SU-DHL-6 (cell line): ENCODE results near the gene SCN2B.

Experiments used
- H2AFZ ChIP-seq: fragments of 200-600 bp; sonication (generic); 2 replicates; pipeline ENCODE4 v1.6.1; 2014; ENCODE audit warnings: low read depth, mild to moderate bottlenecking, moderate library complexity, mixed read lengths, antibody characterized with exemption, low read length; ENCODE audit not compliant: severe bottlenecking
- H3F3A ChIP-seq: fragments of 200-600 bp; shearing (Covaris generic); 2 replicates; pipeline ENCODE4 v1.6.0; 2016; ENCODE audit warnings: antibody characterized with exemption, mild to moderate bottlenecking; ENCODE audit not compliant: insufficient read depth
- H3K27ac ChIP-seq: fragments of 200-600 bp; sonication (generic); 2 replicates; pipeline ENCODE4 v1.5.1; 2016; ENCODE audit warnings: low read depth, mild to moderate bottlenecking, low read length, moderate library complexity, mixed read lengths
- H3K27me3 ChIP-seq: fragments of 200-600 bp; sonication (generic), shearing (Covaris generic); 2 replicates; pipeline ENCODE4 v1.6.0; 2014; ENCODE audit warnings: mild to moderate bottlenecking, low read length
- H3K36me3 ChIP-seq: fragments of 200-600 bp; sonication (generic); 2 replicates; pipeline ENCODE4 v1.6.1; 2014; ENCODE audit warnings: mild to moderate bottlenecking, low read length, mixed read lengths
- H3K4me2 ChIP-seq: fragments of 300-600, 200-600 bp; shearing (Covaris generic), sonication (generic); 2 replicates; pipeline ENCODE4 v1.6.0; 2014; ENCODE audit warnings: low read length, low read depth, mild to moderate bottlenecking; ENCODE audit not compliant: poor library complexity, severe bottlenecking
- H3K4me3 ChIP-seq: fragments of 200-600 bp; sonication (generic); 2 replicates; pipeline ENCODE4 v1.5.1; 2014; ENCODE audit warnings: antibody characterized with exemption, low read length, mild to moderate bottlenecking, mixed read lengths; ENCODE audit not compliant: insufficient read depth, poor library complexity, severe bottlenecking
- H3K79me2 ChIP-seq: fragments of 200-600 bp; sonication (generic); 2 replicates; pipeline ENCODE4 v1.6.1; 2014; ENCODE audit warnings: mild to moderate bottlenecking, low read length, moderate library complexity; ENCODE audit not compliant: insufficient read depth
- H3K9ac ChIP-seq: fragments of 200-600 bp; sonication (generic); 2 replicates; pipeline ENCODE4 v1.7.0; 2014; ENCODE audit warnings: mild to moderate bottlenecking, low read length
- H3K9me2 ChIP-seq: fragments of 200-600 bp; sonication (generic); replicated peaks from 2 replicates; pipeline ENCODE4 v1.6.1; 2014; ENCODE audit warnings: low read length; ENCODE audit not compliant: insufficient read depth
- H3K9me3 ChIP-seq: fragments of 200-600 bp; sonication (generic); 2 replicates; pipeline ENCODE4 v1.6.1; 2014; ENCODE audit warnings: low read length, mixed read lengths; ENCODE audit not compliant: insufficient read depth
- H4K20me1 ChIP-seq: fragments of 200-600 bp; sonication (generic); 2 replicates; pipeline ENCODE4 v1.6.1; 2014; ENCODE audit warnings: low read depth, mild to moderate bottlenecking, antibody characterized with exemption, low read length, moderate library complexity, mixed read lengths
- EZH2phosphoT487 ChIP-seq: fragments of 200-600 bp; sonication (generic), shearing (Covaris generic); conservative IDR thresholded peaks from 2 replicates; pipeline ENCODE4 v1.6.1; 2018; ENCODE audit warnings: mild to moderate bottlenecking, antibody characterized with exemption, low read length, moderate library complexity, mixed read lengths
- TF ChIP-seq, protein P1 (sequence below): fragments of 200-600 bp; sonication (generic); IDR thresholded peaks from one replicate; pipeline ENCODE4 v1.5.1; 2017; ENCODE audit warnings: antibody characterized with exemption, mild to moderate bottlenecking, low read length, moderate library complexity; ENCODE audit not compliant: insufficient read depth, poor library complexity, severe bottlenecking

Gene SCN2B

DNA sequence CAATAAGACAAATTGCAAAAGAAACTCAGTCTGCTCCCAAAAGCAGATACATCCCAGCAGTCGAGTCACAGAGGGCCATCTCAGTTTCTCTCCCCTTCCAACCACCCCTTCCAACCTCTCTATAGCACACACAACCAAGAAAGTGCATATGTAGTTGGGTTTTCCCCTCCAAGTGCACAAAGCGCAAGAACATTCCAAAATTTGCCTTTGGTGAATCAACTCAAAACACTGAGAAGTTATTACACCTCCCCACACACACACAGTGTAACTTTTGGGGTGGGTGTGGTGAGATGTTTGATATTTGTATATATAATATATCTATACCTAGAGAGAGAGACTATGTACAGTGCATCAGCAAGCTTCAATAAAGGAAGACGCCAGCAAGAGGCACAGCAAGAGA lies 13.6 kb downstream of the SCN2B start:
- H3K9ac ChIP-seq, result no peak overlapping the region
- H3K4me3 ChIP-seq, result no peak overlapping the region
- H3K27me3 ChIP-seq, result no peaks in the 10 kb centered on the region
- TF ChIP-seq, protein P1, sequence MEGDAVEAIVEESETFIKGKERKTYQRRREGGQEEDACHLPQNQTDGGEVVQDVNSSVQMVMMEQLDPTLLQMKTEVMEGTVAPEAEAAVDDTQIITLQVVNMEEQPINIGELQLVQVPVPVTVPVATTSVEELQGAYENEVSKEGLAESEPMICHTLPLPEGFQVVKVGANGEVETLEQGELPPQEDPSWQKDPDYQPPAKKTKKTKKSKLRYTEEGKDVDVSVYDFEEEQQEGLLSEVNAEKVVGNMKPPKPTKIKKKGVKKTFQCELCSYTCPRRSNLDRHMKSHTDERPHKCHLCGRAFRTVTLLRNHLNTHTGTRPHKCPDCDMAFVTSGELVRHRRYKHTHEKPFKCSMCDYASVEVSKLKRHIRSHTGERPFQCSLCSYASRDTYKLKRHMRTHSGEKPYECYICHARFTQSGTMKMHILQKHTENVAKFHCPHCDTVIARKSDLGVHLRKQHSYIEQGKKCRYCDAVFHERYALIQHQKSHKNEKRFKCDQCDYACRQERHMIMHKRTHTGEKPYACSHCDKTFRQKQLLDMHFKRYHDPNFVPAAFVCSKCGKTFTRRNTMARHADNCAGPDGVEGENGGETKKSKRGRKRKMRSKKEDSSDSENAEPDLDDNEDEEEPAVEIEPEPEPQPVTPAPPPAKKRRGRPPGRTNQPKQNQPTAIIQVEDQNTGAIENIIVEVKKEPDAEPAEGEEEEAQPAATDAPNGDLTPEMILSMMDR, result no peak
- no peak for TF ChIP-seq EZH2phosphoT487
- no peak overlapping the region for H3K27ac ChIP-seq
- H4K20me1 ChIP-seq, result no peaks in the 10 kb centered on the region
- no peak overlapping the region for H2AFZ ChIP-seq
- H3F3A ChIP-seq, result no peaks in the 10 kb centered on the region
- no peaks in the 10 kb centered on the region for H3K79me2 ChIP-seq
- no peaks in the 10 kb centered on the region for H3K9me2 ChIP-seq
- no peak overlapping the region for H3K4me2 ChIP-seq
- no peaks in the 10 kb centered on the region for H3K36me3 ChIP-seq
- H3K9me3 ChIP-seq, result no peaks in the 10 kb centered on the region

DNA sequence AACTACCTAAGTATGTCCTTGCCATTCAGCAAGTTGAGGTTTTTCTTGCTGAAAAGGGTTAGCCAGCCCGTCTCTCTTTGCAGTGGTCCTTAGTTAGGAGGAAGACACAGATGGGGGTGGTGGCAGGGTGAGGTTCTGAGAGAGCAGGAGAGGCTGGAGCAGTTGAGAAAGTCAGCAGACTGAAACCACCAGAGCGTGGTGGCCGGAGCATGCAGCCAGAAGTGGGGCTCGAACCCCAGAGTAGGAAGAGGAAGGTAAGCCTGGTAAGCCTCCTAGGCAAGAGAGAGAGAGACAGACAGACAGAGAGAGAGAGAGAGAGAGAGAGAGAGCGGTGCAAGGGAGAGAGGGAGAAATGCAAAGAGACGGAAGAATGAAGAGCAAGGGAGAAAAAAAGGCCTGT lies 14.7 kb downstream of the SCN2B start:
- H3K4me3 ChIP-seq, result no peak overlapping the region
- H3K27me3 ChIP-seq, result no peaks in the 10 kb centered on the region
- no peak overlapping the region for H3K27ac ChIP-seq

DNA sequence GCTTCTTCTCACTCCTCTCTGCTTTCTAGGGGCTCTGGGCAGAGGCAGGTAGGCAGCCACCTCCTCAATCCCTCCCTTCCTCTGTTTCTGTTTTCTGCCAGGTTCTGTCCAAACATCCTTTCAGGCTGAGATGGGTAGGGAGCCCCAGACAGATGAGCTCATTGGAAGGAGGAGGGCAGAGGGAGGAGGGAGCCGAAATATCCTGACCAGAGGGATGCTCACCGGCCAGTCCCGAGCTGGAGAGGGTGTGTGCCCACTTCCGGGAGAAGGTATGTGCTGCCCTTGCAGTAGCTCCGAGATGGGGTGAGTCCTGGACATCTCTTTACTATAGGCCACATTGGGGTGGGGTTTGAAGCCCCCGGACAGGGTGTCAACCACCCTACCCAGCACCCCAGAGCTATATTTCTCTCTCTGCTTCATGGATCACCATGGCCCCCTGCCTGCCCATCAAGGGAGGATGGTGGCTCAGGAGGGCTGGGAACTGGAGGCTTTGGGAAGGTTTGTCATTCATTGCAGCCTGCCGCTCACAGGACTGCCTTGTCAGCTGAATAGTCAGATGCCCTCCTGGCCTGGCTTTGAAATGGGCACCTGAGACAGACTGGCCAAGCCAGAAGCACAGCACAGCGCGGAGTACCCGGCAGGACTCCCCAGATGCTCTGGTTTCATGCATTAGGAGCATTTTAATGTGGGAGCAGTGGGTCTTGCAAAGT lies 19.1 kb downstream of the SCN2B start:
- H3K9ac ChIP-seq, result no peak overlapping the region
- H3K36me3 ChIP-seq, result no peaks in the 10 kb centered on the region
- H3K27ac ChIP-seq, result no peak overlapping the region
- H3K79me2 ChIP-seq, result no peaks in the 10 kb centered on the region
- H3K9me3 ChIP-seq, result no peaks in the 10 kb centered on the region
- no peak overlapping the region for H3K4me3 ChIP-seq
- no peak overlapping the region for H2AFZ ChIP-seq
- no peak overlapping the region for H3K4me2 ChIP-seq
- H3F3A ChIP-seq, result no peaks in the 10 kb centered on the region
- TF ChIP-seq EZH2phosphoT487, result no peak
- TF ChIP-seq, protein P1, result no peak
- no peaks in the 10 kb centered on the region for H4K20me1 ChIP-seq
- H3K9me2 ChIP-seq, result no peaks in the 10 kb centered on the region
- H3K27me3 ChIP-seq, result no peaks in the 10 kb centered on the region

More for the DNA sequence above, 14.7 kb downstream of the SCN2B start:
- Histone ChIP-seq H3K9me2 (no peaks in the 10 kb centered on the region), H4K20me1 (no peaks in the 10 kb centered on the region), H3K9me3 (no peaks in the 10 kb centered on the region), H3K4me2 (no peak overlapping the region), H3K36me3 (no peaks in the 10 kb centered on the region), H3K79me2 (no peaks in the 10 kb centered on the region), H2AFZ (no peak overlapping the region), H3K9ac (no peak overlapping the region), H3F3A (no peaks in the 10 kb centered on the region)
- no peak for TF ChIP-seq EZH2phosphoT487
- TF ChIP-seq, protein P1, result no peak
